Epithelial cell of esophagus (primary cell): ENCODE results near the gene RACK1.

ENCODE experiments used
- DNase-seq: peaks from one replicate; pipeline ENCODE4 v3.0.0; 2010; ENCODE audit warnings: low read depth
- H3K4me3 ChIP-seq: 2 replicates; pipeline ENCODE4 v1.5.1; 2011; ENCODE audit warnings: mild to moderate bottlenecking, low read length, control low read depth
- CTCF ChIP-seq: IDR thresholded peaks from 2 replicates; pipeline ENCODE4 v1.5.1; 2011; ENCODE audit warnings: low read depth, mild to moderate bottlenecking, low read length, control low read depth, inconsistent platforms; ENCODE audit not compliant: insufficient read depth; ENCODE audit errors: missing control alignments

RACK1 gene

GRCh38 chr5:181241393-181241975, 2.2 kb downstream of the RACK1 start:
- H3K4me3 ChIP-seq = peak overlapping the region; percentile 94
- DNase-seq = peak; percentile 94
- TF ChIP-seq CTCF = peak; percentile 2

- DNase-seq = no peak
- TF ChIP-seq CTCF = no peak
- H3K4me3 ChIP-seq = no peak overlapping the region
Observed at GRCh38 chr5:181239062-181239663, 4.5 kb downstream of the RACK1 start.

- H3K4me3 ChIP-seq = no peak overlapping the region
- DNase-seq = no peak
- no peak for TF ChIP-seq CTCF
Observed at GRCh38 chr5:181237729-181238385, 5.8 kb downstream of the RACK1 start.

- DNase-seq = no peak
- H3K4me3 ChIP-seq = no peak overlapping the region
Observed at GRCh38 chr5:181236954-181237641, 6.6 kb downstream of the RACK1 start.

GRCh38 chr5:181236471-181236870, 7.2 kb downstream of the RACK1 start:
- DNase-seq = no peak
- no peak for TF ChIP-seq CTCF
- no peak overlapping the region for H3K4me3 ChIP-seq

More at GRCh38 chr5:181236954-181237641, 6.6 kb downstream of the RACK1 start:
- no peak for TF ChIP-seq CTCF

GRCh38 chr5:181235689-181236366, 7.9 kb downstream of the RACK1 start:
- no peak for DNase-seq
- TF ChIP-seq CTCF = no peak
- H3K4me3 ChIP-seq = no peak overlapping the region
